Measurements from ENCODE around the gene IFITM10.

Gene IFITM10

DNA sequence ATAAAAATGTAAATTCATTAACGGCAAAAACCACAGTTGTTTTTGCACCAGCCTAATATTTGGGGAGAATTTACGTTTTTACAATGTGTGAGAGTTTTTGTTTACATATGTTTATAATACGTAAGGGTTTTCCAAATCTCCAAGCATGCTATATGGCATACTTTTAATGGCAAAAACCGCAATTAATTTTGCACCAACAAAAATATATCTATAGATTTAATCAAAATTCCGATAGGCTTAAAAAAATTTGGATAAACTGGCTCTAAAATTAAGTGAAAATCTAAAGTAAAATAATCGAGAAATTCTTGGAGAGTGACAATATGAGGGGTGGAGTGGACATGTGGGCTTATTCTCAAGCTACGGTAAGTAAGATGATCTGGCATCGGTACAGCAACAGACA lies 30.6 kb downstream of the IFITM10 start:
- no peak for DNase-seq (ENCODE audit: low read depth in 2 of 3, low spot score in 1 of 3)

GRCh38 chr11:1718326-1718725 lies 32.1 kb downstream of the IFITM10 start:
- no peak for DNase-seq (ENCODE audit: low read depth in 2 of 3, low spot score in 1 of 3)

DNA sequence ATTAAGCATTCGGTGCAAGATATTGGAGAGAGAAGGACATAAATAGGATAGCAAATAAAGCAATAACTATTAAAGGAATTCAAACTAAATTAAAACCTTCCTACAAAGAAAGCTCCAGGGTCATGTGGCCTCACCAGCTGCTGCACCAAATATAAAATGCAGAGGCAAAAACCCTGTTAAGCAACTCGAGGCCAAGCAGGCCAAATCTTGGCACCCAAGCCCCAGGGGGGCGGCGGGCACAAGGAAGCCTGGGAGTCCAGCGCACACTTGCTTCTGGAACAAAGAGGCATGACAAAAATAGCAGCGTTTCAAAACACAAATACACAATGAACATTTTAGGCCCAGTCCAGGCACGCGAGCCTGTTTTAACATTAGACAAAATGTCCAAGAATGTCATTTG lies 32.6 kb downstream of the IFITM10 start:
- no peak for DNase-seq (ENCODE audit: low read depth in 2 of 3, low spot score in 1 of 3)

- DNase-seq (ENCODE audit: low read depth in 2 of 3, low spot score in 1 of 3), result no peak
Measured at GRCh38 chr11:1714908-1715885, 35.2 kb downstream of the IFITM10 start.

GRCh38 chr11:1708716-1709115 lies 41.7 kb downstream of the IFITM10 start:
- DNase-seq (ENCODE audit: low read depth in 2 of 3, low spot score in 1 of 3), result no peak

- no peak for DNase-seq (ENCODE audit: low read depth in 2 of 3, low spot score in 1 of 3)
Measured at GRCh38 chr11:1707751-1708150, 42.6 kb downstream of the IFITM10 start.

DNA sequence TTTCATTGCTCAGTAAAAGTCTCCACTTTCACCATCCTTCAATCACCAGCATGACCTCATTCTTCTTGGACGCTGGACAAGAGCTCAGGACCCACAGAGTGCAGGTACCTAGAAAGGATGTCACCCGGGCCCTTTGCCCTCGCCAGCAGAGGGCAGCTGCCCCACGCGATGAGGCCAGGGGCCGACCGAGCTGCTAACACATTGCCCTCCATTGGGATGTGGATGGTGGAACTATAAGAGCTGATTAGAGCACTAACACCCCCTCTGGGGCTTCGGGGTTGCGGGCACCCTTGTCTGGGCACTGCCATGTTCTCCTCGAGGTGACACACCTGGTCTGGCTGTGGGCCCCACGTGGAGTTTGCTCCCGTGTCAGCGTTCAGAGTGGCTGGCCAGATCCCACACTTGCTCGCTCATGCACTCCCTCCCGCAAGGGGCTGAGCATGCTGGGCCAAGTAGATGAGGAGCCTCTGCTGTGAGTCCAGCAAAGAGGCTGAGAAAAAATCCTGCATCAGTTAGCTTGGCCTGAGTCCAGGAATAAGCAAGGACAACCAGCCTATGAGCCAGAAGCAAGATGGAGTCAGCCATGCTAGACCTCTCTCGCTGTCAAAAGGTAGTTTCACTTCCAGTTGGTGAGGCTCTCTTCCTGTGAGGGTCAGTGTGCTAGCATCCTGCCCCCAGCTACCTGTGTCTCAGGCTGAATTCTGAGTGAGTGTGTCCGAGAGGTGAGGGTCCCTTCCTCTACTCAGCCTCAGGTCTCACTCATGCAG lies 43.6 kb downstream of the IFITM10 start:
- no peak for DNase-seq (ENCODE audit: low read depth in 2 of 3, low spot score in 1 of 3)

GRCh38 chr11:1705126-1706052 lies 45.0 kb downstream of the IFITM10 start:
- no peak for DNase-seq (ENCODE audit: low read depth in 2 of 3, low spot score in 1 of 3)

- no peak for DNase-seq (ENCODE audit: low read depth in 2 of 3, low spot score in 1 of 3)
Measured at GRCh38 chr11:1703146-1703545, 47.2 kb downstream of the IFITM10 start.

- no peak for DNase-seq (ENCODE audit: low read depth in 2 of 3, low spot score in 1 of 3)
Measured at GRCh38 chr11:1702506-1702905, 47.9 kb downstream of the IFITM10 start.

- DNase-seq (ENCODE audit: low read depth in 2 of 3, low spot score in 1 of 3), result no peak
Measured at GRCh38 chr11:1701091-1701807, 49.1 kb downstream of the IFITM10 start.

- no peak for DNase-seq (ENCODE audit: low read depth in 2 of 3, low spot score in 1 of 3)
Measured at GRCh38 chr11:1699771-1700170, 50.6 kb downstream of the IFITM10 start.

DNA sequence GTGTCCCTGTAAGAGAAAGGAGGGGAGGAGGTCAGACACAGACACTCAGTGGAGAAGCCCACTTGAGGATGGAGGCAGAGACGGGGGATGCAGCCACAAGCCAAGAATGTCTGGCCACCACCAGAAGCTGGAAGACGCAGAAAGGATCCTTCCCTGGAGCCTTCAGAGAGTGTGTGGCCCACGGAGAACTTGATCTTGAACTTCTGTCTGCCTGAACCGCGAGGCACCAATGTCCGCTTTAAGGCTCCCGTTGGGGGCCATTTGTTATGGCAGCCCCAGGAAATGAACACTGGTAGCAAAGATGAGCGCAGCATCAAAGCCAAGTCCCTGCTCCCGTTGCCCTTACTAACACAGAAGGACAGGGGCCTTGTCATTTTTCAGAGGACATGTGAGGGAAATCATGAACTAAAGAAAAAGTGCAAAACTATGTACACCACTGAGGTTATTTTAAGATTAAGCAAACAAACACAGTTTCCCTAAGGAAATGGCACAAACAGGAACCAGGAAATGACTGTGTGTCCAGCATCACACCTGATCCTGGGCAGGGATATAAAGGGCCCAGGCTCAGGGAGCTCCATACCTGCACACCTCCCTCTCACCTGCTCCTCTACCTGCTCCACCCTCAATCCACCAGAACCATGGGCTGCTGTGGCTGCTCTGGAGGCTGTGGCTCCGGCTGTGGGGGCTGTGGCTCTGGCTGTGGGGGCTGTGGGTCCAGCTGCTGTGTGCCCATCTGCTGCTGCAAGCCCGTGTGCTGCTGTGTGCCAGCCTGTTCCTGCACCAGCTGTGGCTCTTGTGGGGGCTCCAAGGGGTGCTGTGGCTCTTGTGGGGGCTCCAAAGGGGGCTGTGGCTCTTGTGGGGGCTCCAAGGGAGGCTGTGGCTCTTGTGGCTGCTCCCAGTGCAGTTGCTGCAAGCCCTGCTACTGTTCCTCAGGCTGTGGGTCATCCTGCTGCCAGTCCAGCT lies 53.5 kb downstream of the IFITM10 start, which contains the start of gene KRTAP5-6:
TSS of gene KRTAP5-6 (plus strand) at position 588 of the 963 bp plus-strand sequence. CDS start at position 639, 51 bp downstream.
- DNase-seq (ENCODE audit: low read depth in 2 of 3, low spot score in 1 of 3), result no peak

DNA sequence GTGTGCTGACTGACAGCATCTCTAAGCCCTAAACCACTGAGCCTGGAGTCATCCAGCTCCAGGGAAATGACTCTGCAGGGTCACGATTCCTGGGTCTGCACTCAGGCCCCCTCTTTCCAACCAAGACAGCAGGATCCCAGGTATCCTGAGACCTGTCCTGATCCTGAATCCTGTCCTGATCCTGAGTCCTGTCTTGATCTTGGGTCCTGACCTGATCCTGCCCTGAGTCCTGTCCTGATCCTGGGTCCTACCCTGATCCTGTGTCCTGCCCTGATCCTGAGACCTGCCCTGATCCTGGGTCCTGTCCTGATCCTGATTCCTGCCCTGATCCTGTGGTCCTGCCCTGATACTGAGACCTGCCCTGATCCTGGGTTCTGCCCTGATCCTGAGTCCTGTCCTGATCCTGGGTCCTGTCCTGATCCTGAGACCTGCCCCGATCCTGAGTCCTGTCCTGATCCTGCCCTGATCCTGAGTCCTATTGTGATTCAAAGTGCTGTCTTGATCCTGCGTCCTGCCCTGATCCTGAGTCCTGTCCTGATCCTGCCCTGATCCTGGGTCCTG lies 54.8 kb downstream of the IFITM10 start:
- no peak for DNase-seq (ENCODE audit: low read depth in 2 of 3, low spot score in 1 of 3)

DNA sequence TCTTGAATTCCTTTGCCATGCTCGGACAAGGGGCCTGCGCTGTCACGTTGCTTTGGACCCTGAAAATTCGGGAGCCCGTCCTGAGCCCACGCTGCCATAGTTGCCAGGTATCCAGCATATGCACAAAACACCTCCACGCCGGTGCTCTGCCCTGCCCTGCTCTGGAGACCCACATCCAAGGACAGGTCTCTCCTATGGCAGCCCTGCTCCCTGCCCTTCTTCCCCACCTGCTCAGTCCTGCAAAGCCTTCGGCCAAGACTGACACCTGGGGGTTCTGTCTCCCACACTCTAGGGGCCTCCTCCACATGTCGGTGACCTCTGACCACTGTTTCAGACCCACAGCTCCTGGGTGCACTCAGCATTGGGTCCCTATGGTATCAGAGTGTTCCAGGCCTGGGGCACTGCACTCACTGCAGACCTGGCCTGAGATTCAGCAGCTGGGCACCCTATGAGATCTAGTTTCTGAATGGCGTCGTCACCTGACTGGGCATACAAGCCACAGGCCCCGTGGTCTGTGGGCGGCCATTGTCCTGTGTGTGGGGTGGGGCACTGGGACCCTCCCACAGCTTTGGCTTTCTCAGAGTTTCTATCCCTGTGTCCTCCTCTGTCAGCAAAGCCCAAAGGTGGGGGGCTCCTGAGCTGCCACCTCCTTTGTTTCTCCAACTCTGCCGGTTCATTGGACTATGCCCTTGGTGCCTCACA lies 55.4 kb downstream of the IFITM10 start:
- no peak for DNase-seq (ENCODE audit: low read depth in 2 of 3, low spot score in 1 of 3)

- peak; percentile 56 to 81 (median 81) for DNase-seq (ENCODE audit: low read depth in 2 of 3, low spot score in 1 of 3)
Measured at GRCh38 chr11:1694064-1694845, 56.1 kb downstream of the IFITM10 start.

DNA sequence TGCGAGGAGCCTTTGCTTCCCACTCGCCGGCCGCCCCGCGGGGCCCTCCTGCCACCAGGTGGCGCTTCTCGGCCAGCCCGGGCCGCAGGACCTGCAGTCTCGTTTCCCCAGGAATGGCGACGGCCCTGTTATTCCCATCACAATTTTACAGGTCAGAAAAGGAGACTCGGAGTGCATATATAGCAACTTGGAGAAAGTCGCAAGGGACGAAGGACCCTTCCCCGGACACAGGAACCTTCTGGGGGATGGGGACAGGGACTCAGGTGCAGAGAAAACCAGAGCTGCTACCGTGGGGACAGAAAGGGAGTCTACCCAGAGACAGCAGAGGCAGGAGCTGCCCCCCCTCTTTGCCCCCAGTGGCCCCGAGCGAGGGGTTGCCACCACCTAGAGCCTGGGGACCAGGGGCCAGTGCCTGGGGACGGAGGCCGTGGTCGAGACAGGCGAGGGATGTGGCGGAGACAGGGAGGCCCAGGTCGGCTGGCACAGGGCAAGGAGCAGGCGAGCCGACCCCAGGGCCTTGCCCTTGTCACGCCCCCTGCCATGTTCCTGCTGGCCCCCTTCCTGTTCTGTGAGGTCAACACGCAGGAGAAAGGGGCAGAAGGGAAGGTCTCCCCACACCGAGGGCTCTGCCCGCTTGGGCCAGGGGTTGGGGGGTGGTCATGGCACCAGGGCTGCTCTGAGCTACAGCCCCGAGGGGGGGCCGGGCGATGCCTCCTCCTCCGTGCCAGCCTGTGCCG lies 56.9 kb downstream of the IFITM10 start:
- DNase-seq (ENCODE audit: low read depth in 2 of 3, low spot score in 1 of 3), result peak; percentile 45 to 67 (median 67)

Measured in stimulated activated CD4-positive, alpha-beta T cell treated with anti-CD3 and anti-CD28 coated beads, Interleukin-12 subunit alpha, Interleukin-12 subunit beta, amount 100 ng/mL, for 48 hours (primary cell).